HG03439 (cell line): ENCODE results near the gene CD72.
"Not testable (repeated sequence)": the region's sequence is repeated elsewhere in the genome, so short reads cannot be mapped to it uniquely, and the experiment has no call there.

Experiments used
- ATAC-seq: cut with Tn5 transposase; IDR thresholded peaks from one replicate; pipeline ENCODE4 v1.9.1; 2021; ENCODE audit warnings: mild to moderate bottlenecking, moderate library complexity; ENCODE audit not compliant: unreplicated experiment

CD72 gene

DNA sequence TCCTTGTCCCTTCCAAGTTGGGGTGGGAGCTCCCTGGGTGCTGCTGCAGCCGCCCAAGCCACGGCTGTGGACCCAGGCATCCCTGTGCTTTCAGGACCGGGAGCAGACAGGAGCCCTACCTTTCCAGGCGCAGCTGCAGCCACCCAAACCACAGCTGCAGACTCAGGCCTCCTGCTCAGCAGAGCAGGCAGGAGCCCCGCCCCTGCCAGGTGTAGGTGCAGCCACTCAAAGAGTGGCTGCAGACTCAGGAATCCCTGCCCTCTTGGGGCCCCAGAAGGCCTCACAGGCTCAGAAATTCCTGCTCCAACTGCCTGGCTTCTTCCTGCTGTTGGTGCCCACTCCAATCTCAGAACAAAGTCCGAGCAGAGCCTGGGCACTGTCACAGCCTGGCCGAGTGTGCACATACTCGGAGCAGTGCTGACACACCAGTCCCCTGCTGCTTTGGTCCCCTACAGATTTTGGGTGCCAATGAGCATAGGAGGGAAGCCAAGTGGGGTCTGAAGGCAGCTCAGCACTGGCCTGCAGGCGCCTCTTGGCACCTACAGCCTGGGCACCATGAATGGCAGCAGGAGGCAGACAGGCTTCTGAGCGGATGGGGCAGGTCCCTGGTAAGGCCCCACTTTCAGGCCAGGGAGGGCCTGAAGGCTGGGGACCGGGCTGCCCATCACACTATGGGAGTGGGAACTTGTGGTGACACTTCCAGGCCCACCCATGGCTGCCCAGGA, 19.2 kb downstream of the CD72 start:
- no peak for ATAC-seq

DNA sequence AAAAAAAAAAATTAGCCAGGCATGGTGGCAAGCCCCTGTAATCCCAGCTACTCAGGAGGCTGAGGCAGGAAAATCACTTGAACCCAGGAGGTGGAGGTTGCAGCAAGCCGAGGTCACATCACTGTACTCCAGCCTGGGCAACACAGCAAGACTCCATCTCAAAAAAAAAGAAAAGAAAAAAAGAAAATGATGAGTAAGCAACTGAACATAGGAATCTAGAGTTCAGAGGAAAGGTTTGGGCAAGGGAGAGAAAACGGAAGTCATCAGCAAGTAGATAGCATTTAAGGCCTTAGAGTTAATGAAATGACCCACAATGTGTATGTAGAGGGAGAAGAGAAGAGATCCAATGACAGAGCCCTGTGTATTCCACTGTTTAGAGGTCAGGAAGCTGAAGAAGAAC, 21.3 kb downstream of the CD72 start:
- not testable (repeated sequence) for ATAC-seq

DNA sequence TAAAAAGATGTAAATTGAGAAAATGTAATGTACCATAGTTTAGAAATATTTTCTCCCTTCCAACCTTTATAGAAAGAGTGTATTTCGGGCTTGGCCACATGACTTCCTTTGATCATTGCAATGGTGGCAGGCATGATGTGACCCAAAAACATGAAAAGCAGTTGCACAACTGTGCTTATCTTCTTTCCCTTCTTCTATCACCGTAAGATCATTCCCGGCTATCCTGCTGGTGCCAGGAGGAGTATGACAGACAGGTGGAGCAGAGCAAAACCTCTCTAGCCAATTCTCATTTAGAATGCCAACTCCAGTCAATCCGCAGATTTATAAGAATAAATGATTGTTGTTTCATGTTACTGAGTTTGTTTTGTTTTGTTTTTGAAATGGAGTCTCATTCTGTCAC, 23.7 kb downstream of the CD72 start:
- no peak for ATAC-seq

DNA sequence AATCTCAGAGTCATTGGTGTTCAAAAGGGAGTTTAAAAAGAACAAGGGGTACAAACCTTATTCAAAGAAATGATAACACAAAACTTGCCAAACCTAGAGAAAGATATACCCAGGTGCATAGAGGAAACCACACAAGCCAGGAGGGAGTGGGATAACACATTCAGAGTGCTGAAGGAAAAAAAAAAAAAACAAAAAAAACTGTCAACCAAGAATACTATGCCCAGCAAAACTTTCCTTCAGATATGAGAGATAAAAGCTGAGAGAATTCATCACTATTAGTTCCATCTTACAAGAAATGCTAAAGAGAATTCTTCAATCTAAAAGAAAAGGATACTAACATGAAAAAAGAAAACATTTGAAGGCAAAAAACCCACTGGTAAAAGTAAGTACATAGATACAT, 24.6 kb downstream of the CD72 start:
- no peak for ATAC-seq

DNA sequence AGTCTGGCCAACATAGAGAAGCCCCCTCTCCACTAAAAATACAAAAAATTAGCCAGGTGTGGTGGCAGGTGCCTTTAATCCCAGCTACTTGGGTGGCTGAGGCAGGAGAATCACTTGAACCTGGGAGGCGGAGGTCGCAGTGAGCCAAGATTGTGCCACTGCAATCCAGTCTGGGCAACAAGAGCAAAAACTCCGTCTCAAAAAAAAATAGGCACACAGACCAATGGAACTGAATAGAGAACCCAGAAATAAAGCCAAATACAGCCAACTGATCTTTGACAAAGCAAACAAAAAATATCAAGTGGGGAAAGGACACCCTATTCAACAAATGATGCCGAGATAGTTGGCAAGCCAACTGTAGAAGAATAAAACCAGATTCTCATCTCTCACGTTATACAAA, 29.7 kb downstream of the CD72 start:
- not testable (repeated sequence) for ATAC-seq

DNA sequence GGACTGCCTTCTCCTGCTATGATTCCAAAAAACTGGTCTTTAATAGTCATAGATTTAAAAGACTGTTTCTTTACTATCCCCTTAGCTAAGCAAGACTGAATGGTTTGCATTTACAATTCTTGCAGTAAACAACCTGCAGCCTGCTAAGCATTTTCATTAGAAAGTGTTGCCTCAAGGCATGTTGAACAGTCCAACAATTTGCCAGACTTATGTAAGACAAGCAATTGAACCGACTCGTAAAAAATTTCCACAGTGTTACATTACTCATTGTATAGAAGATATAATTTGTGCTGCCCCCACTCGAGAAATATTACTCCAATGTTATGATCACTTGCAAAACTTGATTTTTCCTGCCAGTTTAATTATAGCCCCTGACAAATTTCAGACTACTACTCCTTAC, 33.5 kb downstream of the CD72 start:
- not testable (repeated sequence) for ATAC-seq

DNA sequence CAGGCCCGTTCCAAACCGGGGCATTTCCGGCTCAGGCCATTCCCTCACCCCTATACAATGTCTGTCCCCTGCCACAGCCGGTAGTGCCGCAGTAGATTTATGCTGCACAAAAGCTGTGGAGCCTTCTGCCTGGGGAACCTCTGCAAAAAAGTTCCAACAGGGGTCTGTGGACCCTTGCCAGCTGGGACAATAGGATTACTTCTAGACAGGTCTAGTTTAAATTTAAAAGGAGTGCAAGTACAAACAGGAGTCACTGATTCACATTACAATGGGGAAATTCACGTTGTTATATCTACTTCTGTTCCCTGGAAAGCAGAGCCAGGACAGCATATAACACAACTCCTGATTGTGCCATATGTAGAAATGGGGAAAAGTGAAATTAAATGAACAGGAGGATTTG, 34.7 kb downstream of the CD72 start:
- ATAC-seq = not testable (repeated sequence)

DNA sequence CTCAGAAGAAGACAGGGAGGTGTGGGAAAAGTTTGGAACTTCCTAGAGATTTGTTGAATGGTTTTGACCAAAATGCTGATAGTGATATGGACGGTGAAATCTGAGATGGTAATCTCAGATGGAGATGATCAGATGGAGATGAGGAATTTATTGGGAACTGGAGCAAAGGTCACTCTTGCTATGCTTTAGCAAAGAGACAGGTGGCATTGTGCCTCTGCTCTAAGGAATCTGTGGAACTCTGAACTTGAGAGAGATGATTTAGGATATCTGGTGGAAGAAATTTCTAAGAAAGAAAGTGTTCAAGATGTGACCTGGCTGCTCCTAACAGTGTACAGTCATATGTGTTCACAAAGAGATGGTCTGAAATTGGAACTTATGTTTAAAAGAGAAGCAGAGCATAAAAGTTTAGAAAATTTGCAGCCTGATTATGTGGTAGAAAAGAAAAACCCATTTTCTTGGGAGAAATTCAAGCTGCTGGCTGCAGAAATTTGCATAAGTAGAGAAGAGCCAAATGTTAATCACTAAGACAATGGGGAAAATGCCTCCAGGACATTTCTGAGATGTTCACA, 38.5 kb downstream of the CD72 start:
- ATAC-seq = not testable (repeated sequence)

DNA sequence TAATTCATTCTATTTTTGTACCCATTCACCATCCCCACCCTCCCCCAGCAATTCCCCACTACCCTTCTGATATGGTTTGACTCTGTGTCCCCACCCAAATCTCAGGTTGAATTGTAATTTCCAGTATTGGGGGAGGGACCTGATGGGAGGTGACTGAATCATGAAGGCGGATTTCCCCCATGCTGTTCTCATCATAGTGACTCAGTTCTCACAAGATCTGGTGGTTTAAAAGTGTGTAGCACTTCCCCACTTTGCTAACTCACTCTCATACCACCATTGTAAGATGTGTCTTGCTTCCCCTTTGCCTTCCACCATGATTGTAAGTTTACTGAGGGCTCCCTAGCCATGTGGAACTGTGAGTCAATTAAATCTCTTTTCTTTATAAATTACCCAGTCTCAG, 39.1 kb downstream of the CD72 start:
- ATAC-seq = no peak

DNA sequence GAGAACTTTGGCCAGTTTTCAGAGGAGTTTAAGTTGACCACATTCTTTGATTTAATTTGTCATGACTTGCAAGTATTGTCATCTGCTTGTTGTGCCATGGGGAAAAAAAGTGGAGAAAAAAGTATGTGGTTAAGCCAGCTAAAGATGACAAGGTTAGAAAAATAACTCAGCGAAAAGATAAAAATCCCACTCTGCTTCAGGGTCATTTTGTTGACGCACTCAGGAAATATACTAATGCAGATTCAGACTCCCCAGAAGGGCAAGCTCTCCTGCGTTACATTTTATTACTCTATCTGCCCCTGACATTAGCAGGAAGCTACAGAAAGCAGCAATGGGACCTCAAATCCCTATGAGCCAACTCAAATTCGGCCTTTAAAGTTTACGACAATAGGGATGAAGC, 40.7 kb downstream of the CD72 start:
- ATAC-seq = no peak

DNA sequence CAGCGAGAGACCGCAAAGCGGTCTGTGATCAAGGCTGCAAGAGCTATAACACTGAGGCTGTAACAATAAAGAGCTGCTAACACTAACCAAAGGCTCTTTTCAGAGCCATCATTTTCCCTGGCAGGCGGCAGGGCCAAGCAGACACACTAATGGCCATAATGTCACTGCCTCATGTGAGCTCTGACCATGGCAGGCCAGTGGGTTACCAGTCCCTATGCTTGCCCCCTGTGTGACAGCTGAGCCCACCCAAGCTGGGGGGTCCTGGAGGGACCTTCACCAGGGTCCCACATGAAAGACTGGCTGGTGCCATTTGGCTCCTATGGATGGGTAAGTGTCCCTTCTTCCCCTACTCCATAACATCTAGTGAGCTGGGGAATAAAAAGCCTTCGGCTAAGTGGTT, 42.7 kb downstream of the CD72 start:
- ATAC-seq = no peak

DNA sequence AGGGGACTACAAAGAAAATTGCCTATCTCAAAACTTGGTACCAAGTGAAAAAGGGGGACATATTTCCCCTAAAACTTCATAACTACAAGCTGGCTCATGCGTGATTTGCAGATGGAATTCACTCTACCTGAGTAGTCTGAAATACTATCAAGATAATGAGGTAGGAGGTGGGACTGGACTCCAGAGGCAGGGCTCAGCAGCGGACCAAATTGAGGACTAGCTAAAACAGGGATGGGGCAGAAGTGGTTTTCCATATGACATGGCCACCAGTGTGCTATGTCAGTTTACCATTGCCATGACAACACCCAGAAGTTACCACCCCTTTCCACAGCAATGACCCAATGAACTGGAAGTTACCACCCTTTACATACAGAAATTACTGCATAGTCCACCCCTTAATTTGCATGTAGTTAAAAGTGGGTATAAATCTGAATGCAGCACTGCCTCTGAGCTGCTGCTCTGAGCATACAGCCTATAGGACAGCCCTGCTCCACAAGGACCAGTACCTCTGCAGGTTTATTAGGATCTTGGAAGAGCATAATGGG, 43.6 kb downstream of the CD72 start:
- ATAC-seq = no peak

DNA sequence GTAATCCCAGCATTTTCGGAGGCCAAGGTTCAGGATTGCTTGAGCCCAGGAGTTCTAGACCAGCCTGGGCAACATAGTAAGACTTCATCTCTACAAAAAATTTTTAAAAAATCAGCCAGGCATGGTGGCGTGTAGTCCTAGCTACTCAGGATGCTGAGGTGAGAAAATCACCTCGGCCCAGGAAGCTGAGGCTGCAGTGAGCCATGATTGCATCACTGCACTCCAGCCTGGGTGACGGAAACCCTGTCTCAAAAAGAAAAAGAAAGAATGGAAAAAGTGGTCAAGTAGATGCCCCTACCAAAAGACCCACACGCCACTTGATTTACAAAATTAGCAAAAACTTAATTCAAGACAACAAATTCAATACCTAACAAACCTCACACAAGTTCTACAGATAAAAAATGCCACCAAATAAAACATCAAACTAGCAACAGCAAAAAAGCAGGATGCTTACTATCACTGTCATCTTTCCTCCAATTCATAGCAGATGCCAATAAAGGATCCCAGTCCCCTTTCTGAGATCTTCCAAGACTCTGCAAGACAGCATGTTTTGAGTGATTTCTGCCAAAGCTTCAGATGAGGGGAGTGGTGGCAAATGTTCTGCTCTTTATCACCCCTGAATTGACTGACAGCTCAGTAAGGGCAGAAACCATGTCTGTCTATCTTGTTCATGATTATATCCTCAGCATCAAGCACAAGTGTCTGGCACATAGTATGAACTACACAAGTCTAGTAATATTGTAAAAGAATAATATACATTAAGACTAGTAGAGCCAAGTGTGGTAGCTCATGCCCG, 47.3 kb downstream of the CD72 start:
- ATAC-seq = no peak

DNA sequence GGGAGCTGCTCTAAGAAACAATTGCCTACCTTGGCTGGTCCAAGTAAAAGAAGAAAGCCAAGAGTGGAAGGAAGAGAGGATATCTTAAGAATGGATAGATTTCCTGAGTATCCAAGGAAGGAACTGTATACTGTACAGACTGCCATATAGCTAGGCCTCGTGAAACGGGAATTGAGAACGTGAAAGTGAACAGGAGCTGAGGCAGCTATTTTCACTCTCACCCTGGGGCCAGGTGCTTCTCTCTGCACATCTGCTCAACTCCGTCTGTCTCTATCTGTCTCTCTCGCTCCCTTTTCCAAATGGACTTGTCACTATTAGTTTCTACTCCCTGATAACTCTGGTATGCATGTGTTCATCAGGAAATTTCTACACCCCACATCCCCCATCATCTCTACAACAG, 49.0 kb downstream of the CD72 start:
- no peak for ATAC-seq

DNA sequence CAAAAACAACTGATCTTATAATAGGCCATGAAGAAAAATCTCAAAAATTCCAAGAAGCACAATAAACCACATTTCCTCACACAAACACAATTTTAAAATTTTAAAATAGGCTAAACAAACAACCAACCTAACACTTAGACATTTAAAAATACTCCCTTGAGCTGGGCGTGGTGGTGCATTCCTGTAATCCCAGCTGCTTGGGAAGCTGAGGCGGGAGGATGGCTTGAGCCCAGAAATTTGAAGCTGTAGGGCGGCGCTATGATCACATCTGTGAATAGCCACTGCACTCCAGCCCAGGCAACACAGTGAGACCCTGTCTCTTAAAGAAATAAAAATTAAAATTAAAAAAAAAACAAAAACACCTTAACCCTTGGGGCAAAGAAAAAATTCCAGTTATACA, 50.0 kb downstream of the CD72 start:
- ATAC-seq = no peak

DNA sequence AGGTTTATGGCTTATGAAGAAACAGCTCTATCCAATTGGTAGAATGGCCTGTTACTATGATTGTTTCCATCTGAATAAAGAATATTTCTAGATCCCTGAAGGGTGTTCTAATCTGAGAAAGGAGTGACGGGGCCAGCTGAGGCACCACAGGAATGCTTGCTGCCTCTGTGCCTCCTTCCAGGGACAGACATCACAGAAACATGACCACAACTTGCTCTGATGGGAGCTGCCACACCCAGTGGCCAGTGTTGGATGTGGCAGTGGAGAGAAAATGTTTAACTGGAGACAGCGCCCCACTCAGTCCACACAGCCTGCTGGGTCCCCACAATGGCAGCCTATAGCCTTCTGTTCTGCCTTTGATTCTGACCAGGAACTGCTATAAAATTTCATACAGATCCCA, 51.8 kb downstream of the CD72 start:
- ATAC-seq = no peak

DNA sequence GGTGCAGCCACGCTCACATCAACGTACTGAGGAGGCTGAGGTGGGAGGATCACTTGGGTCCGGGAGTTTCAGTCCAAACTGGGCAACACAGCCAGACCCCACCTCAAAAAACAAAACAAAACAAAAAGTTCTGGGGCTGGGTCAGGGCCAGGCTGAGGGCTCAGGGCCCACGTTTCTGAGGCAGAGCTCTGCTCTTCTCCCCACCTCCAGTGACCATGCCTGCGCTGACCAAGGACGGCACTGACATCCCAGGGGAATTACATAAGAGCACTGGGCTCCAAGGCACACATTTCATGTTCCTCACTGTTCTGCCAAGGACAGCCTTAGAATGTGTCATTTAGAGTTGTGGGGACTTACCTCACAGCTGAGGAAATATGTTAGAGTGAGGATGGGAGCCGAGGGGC, 53.6 kb downstream of the CD72 start:
- ATAC-seq = no peak

DNA sequence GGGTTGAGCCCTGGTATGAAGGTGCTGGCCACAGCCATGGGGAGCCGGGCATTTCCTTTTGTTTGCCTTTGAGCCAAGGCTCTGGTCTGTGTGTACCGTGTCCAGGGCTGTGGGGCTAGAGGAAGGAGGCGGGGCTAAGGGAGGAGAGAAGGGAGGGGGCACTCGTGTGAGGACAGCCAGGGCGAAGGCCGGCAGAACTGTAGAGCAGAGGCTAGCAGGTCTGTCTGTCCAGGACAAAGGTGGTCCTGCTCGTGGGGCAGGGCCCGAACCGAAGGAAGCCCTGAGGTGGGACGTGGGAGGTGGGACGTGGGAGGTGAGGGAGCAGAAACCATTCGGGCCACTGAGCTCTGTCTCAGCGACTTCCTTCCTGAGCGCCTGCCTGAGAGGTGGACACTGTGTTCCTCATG, 54.4 kb downstream of the CD72 start:
- ATAC-seq = no peak

DNA sequence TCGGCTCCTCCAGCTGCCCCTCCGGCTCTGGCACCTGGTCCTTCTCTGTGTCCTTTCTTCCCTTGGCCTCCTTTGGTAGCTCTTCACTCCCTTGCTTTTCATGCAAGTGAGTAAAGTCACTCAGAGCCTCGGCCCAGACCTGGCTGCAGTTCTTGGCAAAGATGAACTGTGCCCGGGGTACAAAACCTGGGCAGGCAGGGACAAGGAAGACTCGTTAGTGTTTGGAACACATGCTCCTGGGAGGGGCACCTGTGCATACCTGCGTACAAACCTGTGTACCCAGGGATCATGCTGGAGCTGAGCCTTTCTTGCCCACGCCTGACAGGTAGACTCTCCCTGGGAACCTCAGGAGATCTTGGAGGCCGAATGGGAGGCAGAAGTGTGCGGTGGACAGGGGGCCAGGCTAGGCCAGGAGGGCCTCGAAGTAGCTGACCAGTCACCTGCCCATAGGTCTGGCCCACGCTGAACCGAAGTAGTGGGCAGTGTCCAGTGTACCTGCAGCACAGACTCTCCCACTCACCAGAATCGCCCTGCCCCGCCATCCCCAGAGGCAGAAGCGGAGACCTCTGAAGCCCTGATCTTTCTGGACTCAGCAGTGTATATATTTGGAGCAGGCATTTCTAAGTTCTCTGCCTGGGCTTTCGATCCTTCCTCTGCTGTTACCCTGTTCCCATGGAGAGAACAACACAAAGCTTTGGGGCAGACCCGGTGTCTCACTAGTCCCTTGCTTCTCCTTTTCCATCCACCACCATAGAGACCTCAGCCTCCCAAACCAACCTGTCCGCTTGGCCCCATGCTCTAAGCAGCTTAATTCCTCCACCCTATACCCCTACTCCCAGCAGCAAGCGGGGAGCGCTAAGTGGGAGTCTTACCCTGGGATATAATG, 55.1 kb downstream of the CD72 start:
- no peak for ATAC-seq

DNA sequence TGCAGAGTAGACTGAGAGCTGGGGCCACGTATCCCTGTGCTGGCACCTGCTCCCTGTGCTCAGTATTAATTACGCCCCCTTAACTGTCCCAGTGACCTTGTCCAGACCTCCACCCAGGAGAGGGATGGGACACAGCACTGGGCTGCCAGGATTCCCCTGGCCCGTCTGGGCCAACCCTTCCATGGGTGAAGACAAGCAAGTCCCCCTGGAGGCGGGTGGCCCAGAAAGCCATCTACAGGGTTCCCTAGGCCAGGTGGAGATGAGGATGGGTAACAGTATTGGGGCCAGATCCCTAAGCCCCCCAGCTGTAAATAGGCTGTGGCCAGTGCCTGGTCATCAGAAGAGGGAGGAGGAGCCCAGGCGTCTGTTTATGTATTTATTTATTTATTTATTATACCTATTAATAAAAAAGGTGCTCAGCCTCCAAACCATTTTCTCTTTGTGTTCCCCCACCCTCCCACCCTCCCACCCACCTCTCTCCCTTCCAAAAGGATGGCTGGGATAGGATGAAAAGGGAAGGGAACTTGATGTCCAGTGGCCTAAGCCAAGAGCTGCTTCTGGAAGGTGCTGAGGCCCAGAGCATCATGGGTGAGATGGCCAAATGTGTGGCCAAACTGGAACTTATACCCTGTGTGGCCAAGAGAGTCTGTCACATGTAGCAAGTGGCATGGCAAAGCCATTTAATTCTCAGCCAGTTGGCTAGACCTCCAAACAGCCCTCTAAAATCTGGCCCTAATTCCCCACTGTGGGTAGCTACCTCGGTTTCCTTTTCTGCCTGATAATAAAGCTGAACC, 56.5 kb downstream of the CD72 start:
- ATAC-seq = no peak
